Fibroblast of the aortic adventitia (primary cell): Measurements from ENCODE around the gene PCDHA8. TPM values are rescaled to one million over a fixed set of nuclear protein-coding genes. Genes with fewer than 3 reads are reported as not detected.
"Not testable (repeated sequence)": the region's sequence is repeated elsewhere in the genome, so short reads cannot be mapped to it uniquely, and the experiment has no call there.

Experiments
- DNase-seq: peaks from one replicate; pipeline ENCODE4 v3.0.0-alpha.2; 2010; ENCODE audit warnings: low read depth
- H3K4me3 ChIP-seq: 2 replicates; pipeline ENCODE4 v1.5.1; 2011; ENCODE audit warnings: low read depth, mild to moderate bottlenecking, control low read depth, low read length, moderate library complexity
- CTCF ChIP-seq: IDR thresholded peaks from 2 replicates; pipeline ENCODE4 v1.5.1; 2011; ENCODE audit warnings: mild to moderate bottlenecking, low read length, control low read depth, inconsistent platforms; ENCODE audit not compliant: insufficient read depth
- total RNA-seq: library from RNA; depleted of rRNA; stranded (reverse); fragments of >200 nt; gene quantifications from 2 replicates; pipeline ENCODE4 v1.2.3, GENCODE V29; 2012; ENCODE audit warnings: low replicate concordance

Gene PCDHA8
- total RNA-seq = 0.09 and 0.25 TPM in 2 replicates

- no peak within 1 kb of the TSS for H3K4me3 ChIP-seq
- TF ChIP-seq CTCF = no peak
- no peak for DNase-seq
Measured at GRCh38 chr5:140840978-140841962, at the start of gene PCDHA8. Gene PCDHA8, plus strand, starts transcription at chr5:140841187. Its CDS starts 135 bp downstream, at chr5:140841322.

- H3K4me3 ChIP-seq = no peak within 1 kb of the TSS
- TF ChIP-seq CTCF = no peak
- no peak for DNase-seq
Measured at GRCh38 chr5:140794595-140795258, 46.3 kb upstream of the PCDHA8 start, which contains the start of gene PCDHA2. Gene PCDHA2, plus strand, starts transcription at chr5:140794852.

- TF ChIP-seq CTCF = no peak
- DNase-seq = no peak
- no peak overlapping the region for H3K4me3 ChIP-seq
Measured at GRCh38 chr5:140795259-140795641, 45.7 kb upstream of the PCDHA8 start.

- H3K4me3 ChIP-seq, DNase-seq: not testable (repeated sequence)
Measured at GRCh38 chr5:140796072-140796717, 44.8 kb upstream of the PCDHA8 start.

GRCh38 chr5:140796718-140797095, 44.3 kb upstream of the PCDHA8 start:
- no peak overlapping the region for H3K4me3 ChIP-seq
- no peak for TF ChIP-seq CTCF
- DNase-seq = no peak

- peak; percentile 36 for DNase-seq
- peak within 1 kb of the TSS; percentile 38 for H3K4me3 ChIP-seq
Measured at GRCh38 chr5:140800816-140801493, 40.0 kb upstream of the PCDHA8 start, which contains the start of gene PCDHA3. Gene PCDHA3, plus strand, starts transcription at chr5:140801057.

More at GRCh38 chr5:140800816-140801493, 40.0 kb upstream of the PCDHA8 start, which contains the start of gene PCDHA3:
- peak; percentile 20 for TF ChIP-seq CTCF
